GM12872 (cell line): ENCODE measurements around the gene MAP2K2.
A peak's percentile ranks its signal among the peaks of the same experiment; 100 is the strongest.

Experiments used
- TF ChIP-seq, protein P1 (sequence below): IDR thresholded peaks from 3 replicates; pipeline ENCODE4 v1.5.1; 2011; ENCODE audit warnings: low read depth, mild to moderate bottlenecking, low read length, moderate library complexity; ENCODE audit not compliant: insufficient read depth

MAP2K2 gene

GRCh38 chr19:4123615-4124568, at the start of gene MAP2K2:
Gene MAP2K2 (minus strand): TSS chr19:4124122. CDS start chr19:4123875, 247 bp downstream.
- TF ChIP-seq, protein P1, sequence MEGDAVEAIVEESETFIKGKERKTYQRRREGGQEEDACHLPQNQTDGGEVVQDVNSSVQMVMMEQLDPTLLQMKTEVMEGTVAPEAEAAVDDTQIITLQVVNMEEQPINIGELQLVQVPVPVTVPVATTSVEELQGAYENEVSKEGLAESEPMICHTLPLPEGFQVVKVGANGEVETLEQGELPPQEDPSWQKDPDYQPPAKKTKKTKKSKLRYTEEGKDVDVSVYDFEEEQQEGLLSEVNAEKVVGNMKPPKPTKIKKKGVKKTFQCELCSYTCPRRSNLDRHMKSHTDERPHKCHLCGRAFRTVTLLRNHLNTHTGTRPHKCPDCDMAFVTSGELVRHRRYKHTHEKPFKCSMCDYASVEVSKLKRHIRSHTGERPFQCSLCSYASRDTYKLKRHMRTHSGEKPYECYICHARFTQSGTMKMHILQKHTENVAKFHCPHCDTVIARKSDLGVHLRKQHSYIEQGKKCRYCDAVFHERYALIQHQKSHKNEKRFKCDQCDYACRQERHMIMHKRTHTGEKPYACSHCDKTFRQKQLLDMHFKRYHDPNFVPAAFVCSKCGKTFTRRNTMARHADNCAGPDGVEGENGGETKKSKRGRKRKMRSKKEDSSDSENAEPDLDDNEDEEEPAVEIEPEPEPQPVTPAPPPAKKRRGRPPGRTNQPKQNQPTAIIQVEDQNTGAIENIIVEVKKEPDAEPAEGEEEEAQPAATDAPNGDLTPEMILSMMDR = peak; percentile 8; the same call in 1 of the 3 replicates

DNA sequence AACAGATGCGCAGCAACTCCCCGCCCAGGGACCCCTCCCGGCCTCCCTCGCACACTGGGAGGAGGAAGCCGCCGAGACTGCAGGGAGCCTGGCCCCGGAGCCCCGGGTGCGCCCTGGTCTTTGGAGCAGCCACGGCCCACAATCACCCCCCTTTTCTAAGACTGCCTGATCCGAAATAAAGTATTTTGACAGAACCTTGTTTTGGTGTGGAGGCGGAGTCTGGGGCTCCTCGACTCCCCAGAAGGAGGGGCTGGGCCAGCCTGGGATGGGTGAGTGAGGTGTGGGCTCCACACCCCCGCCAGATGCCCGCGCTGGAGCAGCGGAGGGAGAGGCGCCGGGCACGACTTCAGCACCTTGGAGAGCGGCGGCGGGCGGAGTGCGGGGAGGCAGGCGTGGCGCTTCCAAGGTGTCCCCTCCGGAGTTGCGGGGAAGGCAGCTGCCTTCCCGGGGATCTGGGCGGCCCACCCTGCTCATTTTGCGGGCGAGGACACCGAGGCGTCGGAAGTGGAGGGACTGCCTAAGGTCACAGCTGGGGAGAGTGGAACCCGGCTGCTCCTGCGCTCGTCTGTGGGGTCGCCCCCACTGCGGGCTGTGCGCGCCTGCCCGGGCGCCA, 49.0 kb upstream of the MAP2K2 start:
- TF ChIP-seq, protein P1 = no peak

- TF ChIP-seq, protein P1 = no peak
These were observed 47.8 kb upstream of the MAP2K2 start for GRCh38 chr19:4171676-4172075.

DNA sequence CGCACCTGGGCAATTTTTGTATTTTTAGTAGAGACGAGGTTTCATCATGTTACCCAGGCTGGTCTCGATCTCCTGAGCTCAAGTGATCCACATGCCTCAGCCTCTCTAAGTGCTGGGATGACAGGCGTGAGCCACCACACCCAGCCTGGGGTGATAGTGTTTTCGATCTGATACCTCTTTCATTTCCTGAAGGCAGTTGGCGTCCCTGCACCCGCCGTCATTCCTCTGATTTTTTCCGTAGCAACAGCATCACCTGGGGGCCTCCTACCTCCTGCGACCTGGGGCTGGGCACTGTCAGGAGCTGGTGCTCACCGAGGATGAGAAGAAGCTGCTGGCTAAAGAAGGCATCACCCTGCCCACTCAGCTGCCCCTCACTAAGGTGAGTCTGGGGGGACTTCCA, 40.3 kb upstream of the MAP2K2 start:
- TF ChIP-seq, protein P1 = no peak

DNA sequence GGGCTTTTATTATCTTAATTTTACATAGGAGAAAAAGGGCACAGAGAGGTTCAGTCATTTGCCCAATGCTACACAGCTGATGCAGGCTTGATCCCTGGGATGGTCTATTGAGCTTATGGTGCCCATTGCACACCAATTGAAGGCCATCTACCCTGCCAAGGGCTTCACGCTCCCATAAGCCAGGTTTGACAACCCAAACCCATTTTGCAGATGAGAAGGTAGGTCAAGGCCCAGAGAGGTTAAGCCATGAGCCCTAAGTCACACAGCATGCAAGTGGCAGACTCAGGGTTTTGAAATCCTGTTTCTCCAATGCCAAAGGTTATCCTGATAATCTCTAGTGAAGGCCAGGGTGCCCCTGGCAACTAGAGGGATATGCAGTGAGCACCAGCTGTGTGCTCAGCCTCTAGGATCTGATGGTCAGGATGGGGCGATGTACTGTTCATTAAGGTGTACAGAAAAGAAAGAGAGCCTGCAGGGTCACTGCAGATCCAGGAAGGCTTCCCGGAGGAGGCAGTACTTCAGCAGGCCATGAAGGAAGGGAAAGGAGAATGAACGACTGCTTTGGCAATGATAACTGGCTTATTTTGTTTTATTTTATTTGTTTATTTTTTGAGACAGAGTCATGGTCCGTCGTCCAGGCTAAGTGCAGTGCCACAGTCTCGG, 37.6 kb upstream of the MAP2K2 start:
- TF ChIP-seq, protein P1 = no peak

DNA sequence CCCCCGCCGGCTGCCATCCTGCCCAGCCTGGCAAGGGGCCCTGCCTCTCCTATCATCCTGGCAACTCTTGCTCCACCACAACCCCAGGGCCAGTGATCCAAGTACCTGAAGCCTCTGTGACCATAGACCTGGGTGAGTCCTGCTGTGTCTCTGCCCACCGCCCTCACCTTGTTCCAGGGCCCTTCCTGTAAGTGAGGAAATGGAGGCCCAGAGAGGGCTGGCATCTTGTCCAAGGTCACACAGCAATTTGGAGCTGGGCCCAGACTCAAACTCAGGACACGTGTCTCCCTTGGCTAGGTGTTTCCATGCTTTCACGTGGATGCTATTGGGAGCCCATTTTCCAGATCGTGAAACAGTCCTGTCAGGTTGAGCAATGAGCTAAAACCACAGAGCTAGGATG, 33.2 kb upstream of the MAP2K2 start:
- TF ChIP-seq, protein P1 = no peak
